GM19328 (cell line): Measurements from ENCODE around the gene DIPK1A.
"Not testable (repeated sequence)": the region's sequence is repeated elsewhere in the genome, so short reads cannot be mapped to it uniquely, and the experiment has no call there.

ENCODE experiments used
- ATAC-seq: cut with Tn5 transposase; IDR thresholded peaks from one replicate; pipeline ENCODE4 v1.9.1; 2021; ENCODE audit warnings: mild to moderate bottlenecking, moderate library complexity; ENCODE audit not compliant: unreplicated experiment

DIPK1A gene

DNA sequence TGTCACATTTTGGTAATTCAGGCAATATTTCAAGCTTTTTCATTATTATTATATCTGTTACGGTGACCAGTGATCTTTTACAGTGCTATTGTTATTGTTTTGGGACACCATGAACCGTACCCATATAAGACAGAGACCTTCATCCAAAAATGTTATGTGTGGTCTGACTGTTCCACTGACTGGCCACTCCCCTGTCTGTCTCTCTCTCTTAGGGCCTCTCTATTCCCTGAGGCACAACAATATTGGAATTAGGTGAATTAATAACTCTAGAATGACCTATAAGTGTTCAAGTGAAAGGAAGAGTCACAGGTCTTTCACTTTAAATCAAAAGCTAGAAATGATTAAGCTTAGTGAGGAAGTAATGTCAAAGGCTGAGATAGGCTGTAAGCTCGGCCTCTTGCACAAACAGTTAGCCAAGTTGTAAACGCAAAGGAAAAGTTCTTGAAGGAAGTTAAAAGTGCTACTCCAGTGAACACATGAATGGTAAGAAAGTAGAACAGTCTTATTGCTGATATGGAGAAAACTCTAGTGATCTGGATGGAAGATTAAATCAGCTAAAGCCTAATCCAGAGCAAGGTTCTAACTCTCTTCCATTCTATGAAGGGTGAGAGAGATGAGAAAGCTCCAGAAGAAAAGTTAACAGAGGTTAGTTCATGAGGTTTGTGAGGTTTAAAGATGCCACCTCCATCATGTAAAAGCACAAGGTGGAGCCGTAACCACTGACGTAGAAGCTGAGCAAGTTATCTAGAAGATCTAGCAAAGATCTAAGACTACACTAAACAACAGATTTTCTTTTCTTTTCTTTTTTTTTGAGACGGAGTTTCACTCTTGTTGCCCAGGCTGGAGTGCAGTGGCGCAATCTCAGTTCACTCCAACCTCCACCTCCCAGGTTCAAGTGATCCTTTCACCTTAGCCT lies 19.7 kb upstream of the DIPK1A start:
- ATAC-seq: peak; percentile 43

DNA sequence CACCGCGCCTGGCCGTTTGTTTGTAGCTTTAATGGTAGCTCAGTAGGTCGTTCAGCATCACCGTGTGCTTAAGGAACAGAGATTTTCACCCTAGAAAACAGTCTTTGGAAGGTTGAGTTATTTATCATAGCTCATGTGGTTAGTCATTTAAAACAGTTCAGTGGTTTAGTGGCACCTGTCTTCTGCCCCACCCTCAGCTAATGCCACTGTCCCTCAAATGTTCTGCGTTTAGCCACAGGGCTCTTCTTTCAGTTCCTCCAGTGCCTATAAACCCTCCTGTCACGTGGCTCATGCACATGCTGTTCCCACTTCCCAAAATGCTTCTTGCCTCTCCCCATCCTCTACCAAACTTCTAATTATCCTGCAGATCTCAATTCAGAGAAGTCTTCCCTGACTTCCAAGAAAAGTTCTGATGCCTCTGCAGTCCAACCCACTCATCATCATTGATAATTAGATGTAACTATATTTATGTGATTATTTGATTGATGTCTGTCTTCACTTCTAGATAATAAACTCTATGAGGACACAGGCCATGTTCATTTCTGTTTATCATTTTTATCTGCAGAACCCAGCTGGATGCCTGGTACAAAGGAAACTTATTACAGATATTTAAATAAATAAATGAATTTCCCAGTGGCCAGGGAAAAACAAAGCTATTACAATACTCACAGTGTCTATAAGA lies 14.4 kb upstream of the DIPK1A start:
- peak; percentile 64 for ATAC-seq

DNA sequence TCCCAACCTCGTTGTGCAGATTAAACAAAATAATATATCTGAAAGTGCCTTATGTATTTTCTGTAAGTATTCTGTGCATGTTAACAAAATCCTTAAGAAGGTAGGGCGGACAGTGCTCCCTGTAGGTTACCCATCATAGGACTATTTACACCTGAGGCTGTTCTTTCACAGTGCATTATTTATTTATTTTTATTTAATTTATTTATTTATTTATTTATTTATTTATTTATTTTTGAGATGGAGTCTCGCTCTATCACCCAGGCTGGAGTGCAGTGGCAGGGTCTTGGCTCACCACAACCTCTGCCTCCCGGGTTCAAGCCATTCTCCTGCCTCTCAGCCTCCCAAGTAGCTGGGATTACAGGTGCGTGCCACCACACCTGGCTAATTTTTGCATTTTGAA lies 12.8 kb upstream of the DIPK1A start:
- not testable (repeated sequence) for ATAC-seq

DNA sequence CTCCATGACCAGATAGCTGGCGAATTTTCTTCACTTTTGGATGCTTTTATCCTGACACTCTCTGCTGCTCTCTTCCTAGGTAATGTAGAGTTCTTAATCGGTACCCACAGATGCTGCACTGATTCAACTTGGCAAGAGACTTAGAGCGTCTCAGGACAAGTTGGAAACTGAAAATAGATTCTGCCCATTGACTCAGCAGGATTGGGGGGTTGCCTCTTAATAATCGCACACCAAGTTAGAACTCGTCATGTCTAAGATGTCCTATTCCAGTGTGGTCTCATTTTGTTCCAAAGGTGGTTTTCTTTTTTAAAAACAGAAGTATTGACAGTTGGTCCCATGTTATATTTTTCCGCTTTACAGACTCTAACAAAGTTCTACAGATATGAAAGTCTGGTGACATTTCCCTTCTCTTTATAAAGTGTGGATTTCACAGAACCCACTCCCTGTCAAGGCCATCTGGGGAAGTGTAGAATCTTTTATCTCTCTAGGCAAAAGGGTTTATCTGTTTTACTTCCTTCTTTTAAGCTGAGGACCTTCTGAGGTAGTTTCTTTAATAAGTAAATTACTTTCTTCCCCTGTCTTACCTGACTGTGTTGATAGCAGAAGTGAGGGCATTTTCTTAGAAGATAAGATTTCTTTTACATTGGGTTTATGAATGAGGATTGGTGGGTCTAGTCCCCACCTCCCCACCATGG lies 12.1 kb upstream of the DIPK1A start:
- ATAC-seq: no peak

DNA sequence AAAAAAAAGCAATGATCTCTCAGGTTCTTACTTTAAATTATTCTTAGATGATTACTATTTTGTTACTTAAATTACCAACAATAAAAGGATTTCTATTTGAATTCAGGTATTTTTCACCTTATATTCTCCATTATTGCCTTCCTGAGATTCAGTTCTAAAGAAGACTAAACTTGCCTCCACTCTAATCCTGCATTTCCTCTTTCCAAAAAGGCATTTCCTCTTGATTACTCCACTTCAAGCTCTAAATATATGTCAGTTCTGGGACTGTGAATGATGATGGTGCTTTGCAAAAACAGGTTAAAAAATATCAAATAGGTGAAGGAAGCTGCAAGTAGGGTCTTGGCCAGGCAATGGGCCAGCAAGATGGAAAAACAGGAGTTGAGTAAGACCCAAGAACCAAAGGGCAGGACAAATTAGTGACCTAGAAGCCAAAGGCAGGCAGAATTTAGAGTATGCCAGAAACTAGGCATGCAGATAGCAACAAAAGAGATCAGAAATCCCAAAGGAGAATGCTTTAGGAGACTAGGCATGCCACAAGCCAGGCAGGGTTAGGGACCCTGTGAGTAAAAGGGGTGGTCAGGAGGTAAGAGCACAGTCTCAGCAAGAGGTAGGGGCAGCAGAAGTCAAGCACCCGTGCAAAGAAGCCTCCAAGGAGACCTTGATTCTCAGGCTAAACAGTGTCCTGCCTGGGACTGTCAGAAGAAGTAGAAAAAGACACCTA lies 11.3 kb upstream of the DIPK1A start:
- ATAC-seq: no peak

DNA sequence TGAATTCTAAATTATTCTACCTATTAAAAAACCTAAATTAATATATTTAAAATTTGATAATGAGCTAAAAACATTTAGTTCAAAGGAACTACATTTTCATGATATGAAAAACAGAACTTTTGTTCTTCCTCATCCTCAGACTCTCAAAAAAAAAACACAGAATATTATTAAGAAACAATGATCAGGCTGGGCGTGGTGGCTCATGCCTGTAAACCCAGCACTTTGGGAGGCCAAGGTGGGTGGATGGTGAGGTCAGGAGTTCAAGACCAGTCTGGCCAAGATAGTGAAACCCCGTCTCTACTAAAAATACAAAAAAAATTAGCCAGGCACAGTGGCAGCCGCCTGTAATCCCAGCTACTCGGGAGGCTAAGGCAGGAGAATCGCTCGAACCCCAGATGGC lies 10.7 kb upstream of the DIPK1A start:
- not testable (repeated sequence) for ATAC-seq

DNA sequence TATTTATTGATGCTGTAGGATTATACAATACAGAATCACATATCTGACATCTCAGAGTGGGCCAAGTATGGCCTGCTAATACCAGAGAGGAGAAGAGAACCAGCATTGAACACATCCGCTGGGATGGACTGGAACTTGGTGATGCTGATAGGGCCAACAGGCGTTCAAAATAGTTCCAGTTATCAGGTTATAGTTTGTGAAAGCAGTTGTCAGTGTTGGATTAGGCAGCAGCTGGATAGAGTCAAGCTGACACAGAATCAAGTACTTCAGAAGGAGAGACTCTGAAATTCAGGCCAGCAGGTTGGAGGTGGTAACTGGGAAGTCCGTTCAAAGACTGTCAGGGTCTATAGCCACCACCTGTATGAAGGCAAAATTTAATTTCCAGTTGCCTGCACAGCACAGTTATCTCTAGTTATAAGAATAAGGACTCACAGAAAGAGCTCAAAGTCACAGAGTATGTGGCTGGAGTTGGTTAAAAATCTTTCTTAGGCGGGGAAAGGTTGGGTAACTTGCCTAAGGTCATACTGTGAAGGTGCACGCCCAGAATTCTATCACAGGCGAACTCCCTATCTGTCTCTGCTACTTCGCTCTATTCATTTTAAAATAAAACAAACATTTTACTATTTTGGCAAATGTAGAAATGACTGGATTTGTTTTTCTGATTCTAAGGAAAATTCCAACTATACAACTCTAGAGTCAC lies 9.9 kb upstream of the DIPK1A start:
- ATAC-seq: no peak

DNA sequence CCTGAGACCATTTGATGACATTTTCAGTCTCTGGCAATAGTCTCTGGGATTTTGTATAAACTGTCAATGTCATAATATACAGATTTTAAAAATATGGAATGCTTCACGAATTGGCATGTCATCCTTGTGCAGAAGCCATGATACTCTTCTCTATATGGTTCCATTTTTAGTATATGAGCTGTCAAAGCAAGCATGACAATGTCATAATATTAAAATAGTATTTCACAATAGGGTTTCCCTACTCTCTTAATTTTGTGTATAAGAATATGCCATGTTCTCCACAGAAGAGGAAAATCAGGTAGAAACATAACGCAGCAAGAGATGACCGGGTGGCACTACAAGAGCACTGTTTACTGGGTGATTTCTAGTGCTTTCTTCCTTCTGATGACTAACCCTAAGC lies 8.3 kb upstream of the DIPK1A start:
- ATAC-seq: no peak

DNA sequence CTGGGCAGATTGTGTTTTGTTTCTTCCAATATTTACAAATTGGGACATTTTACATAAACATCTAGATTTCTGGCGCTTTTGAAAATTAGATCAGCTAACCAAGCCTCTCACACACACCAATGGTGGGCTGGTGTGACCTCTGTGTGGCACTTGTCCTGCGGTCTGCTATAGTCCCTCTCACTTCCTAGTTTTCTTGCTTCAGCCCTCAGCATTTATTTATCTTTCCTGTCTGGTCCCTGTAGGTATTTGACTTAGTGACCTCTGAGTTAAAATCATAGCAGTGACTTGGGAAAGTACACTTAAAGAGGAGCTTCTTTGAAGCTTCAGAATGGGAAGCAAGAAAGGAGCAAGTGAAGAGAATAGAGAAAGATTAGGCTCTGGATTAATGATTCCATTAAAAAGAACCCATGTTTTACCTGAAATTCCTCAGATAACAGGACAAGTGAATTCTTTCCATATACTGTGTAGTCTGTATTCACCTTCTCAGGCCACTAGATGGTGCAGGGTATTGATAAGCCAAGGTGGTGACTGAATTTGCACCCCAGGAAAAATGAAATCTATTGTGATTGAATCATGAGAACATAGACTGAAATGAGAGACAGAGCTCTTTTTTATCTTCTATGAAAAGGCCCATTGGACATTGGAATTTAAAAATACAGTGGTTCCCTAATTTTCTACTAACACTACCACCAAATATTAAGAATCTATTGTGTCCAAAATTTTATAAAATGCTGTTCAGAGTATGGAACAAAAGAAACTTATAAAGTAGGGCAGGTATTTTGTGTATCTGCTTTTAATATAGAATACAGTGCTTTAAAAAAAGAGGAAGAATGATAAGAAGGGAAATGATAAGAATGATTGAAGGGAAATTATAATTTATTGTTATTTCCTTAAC lies 7.1 kb upstream of the DIPK1A start:
- no peak for ATAC-seq

DNA sequence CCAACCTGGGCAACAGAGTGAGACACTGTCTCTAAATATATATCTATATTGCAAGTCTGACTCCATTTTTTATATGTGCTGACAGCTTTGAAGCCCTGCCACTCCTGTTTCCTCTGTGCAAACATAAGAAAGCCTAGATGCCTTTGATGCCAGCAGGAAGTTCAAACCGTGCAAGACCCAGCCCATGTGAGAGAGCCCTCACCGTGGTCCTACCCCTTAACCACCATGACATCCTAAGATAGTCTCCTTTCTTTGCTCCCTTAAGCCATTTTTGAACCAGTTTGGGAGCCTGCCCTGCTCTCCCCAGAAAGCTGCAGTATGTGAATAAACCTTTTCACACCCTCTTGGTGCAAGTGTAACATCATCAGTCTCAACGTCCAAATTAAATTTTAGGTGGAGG lies 3.7 kb upstream of the DIPK1A start:
- ATAC-seq: no peak

DNA sequence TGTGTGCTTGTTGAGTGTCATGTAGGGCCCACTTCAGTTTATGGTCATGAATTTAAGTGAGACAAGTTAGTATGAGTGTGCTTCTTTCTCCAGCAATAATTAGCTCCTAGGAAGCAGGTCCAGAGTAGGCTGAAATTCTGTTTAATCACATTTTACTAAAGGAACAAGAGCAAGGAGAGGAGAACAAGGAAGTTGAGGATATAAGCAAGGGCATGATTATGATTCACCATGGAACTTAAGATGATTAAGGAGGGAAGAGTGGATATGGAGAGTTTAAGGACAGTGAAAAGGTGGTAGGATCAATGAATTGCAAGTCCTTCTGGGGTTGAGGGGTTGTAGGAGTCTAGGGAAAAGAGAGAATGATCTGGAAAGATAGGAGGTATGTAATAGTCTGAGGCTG lies 3.1 kb upstream of the DIPK1A start:
- ATAC-seq: no peak

DNA sequence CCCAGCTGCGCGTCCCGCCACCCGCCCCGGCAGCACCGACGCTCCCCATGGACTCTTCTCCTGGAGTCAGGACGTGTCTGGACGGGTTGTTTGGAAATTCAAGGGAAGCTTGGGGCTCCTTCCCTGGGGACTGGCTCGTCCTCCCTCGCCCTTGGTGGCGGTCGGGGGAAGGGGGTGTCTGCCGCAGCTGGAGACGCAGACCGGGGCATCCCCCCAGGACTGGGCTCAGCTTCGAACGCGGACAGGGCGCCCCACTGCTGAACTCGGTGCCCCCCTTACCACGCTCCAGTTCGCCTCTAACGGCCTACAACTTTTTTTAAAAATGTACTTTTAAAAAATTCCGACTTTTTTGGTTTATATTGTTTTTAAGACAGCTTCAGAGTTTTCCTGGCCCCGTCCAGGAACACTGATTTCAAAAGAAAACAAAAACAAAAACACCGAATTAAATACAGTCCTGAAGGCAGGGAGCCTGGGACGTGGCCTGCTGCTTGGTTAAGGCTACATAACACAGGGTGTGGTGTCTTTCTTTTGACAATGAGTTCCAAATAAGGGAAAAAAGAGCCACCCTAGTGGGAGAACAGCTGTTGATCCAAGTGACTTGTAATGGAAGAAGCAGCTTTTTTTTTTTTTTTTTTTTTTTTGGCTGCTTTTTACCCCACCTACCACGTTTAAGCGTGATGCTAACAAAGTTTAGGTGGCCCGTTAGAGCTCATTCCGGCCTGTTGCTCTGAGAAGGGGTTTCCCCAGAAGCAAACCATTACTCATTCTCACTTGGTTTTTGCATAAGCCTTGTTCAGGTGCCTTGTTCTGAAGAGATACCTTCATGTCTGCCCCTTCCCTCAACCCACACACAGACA lies 862 bp upstream of the DIPK1A start:
- ATAC-seq: peak; percentile 51

DNA sequence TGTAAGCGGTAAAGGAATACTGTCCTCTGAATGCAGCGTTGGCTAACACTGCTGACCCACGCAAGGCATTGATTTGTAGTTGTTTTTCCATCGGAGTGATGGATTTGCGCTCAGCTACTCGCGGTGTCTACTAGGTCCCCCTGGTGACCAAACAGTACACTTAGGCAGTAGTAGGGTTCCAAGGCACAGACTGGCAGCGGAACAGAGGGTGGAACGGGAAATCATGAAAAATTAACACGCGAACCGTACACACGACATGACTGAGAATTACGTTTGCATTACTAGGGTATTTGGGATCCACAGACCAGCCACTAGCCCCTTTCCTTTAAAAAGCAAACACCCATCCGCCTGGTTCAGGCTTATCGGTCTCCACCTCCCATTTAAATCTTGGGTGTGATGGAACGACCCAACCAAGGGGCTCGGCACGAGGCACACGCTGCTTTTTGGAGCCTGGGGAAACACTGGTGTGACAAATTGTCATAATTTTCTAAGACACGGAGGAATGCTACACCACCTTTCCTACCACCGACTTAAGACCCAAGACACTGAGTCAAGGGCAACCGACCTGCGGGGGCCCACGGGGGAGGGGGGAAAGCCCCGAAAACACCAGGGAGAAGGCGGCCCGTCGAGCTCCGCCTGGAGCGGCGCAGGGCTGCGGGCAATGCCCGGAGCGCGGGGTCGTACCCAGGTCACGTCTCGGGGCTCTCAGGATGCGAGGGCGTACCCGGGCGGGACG lies 699 bp downstream of the DIPK1A start:
- peak; percentile 27 for ATAC-seq

DNA sequence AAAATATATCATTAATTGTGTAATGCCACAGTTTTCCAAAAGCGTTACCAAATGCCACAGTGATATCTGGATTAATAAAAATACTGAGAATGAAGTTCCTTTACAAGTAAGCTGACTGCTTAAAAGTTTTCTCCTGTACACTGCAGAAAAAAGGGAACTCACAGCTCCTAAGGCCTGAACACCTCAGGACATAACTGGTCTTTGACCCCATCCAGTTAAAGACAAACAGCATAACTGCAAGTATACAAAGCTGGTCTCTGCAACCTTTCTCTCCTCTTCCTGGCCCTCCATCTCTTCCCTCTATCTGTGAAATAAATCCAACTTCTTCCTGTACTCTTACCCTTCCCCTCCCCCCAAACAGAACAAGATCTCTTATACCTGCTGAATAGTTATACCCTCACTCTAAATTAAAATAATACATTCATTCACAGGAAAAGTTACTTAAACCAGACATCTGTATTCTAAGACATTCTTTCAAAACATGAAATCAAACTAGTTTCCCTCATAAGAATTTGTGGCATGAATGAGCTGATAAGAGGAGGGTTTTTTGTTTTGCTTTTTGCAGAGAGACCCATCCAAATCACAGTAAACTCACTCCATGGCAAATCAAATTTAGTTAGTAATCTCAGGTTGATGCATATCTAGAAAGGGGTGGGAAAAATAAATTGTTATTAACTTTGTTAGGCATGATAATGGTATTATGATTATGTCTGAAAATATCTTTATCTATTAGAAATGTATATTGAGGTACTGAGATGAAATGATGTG lies 2.9 kb downstream of the DIPK1A start:
- no peak for ATAC-seq

DNA sequence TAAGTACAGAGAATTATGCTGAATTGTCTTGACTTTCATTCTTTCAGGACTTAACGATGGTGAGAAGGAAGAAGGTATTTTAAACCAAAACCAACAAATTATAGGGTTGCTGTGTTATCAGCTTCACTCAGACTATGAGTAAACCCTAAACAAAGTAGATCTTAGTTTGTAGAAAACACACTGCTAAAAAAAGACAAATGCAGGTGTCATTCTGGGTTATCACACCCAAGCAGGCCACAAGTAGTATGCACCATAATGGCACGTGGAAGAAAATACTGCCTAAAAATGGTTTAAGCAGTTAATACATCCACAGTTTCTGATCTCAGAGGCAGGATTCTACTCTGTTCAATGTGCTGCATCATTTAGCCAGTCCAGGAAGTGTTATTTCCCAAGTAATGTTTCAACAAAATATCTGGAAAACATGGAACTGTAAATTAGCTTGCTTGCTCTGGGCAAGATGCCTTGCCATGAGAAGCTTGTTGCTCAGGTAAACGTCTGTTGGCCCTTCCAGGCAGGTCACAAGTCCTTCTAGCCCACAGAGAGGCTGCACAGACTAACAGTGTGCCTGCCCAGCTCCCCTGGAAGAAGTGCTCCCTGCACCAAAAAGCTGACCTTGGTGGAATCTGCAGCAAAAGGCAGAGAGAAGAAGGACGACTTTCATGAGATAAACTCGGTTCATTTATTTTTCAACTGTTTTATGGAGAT lies 4.1 kb downstream of the DIPK1A start:
- ATAC-seq: peak; percentile 39

DNA sequence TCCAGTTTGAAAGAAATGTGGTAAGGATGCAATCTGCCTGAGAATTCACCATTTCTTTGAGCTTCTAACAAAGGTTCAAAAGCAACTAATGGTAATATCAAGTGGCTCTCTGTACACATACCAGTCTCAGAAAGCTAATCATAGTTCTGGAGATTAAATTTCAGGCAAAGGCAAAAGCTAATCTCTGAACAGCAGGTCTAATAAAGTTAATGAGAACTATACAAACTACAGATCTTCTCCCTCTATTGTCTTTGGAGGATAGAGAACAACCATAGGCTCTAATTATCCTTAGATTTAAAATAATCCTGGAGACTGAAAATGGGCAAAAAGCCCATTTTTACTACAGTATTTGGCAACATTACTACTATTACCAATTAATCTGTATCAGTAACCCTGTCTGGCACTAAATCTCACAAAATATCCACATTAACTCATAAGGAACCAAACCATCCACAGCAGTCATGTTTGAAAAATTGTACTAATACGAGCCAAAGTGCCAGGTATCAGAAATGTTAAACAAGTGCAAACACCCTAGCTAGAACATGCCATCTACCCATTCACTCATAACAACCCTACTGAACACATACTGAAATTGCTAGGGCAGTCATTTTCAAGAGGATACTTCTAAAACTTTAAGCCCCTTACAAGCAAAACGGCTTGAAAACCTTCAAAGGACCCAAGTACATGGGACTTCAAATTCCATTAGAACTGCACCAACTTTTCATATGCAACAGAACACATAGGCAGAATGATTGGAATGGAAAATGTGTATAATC lies 4.8 kb downstream of the DIPK1A start:
- ATAC-seq: no peak
